ENCODE results near the gene ZNF398.

- TF ChIP-seq, protein P1, sequence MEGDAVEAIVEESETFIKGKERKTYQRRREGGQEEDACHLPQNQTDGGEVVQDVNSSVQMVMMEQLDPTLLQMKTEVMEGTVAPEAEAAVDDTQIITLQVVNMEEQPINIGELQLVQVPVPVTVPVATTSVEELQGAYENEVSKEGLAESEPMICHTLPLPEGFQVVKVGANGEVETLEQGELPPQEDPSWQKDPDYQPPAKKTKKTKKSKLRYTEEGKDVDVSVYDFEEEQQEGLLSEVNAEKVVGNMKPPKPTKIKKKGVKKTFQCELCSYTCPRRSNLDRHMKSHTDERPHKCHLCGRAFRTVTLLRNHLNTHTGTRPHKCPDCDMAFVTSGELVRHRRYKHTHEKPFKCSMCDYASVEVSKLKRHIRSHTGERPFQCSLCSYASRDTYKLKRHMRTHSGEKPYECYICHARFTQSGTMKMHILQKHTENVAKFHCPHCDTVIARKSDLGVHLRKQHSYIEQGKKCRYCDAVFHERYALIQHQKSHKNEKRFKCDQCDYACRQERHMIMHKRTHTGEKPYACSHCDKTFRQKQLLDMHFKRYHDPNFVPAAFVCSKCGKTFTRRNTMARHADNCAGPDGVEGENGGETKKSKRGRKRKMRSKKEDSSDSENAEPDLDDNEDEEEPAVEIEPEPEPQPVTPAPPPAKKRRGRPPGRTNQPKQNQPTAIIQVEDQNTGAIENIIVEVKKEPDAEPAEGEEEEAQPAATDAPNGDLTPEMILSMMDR (IDR thresholded peaks at IDR 0.05; ENCODE audit: low read depth, low read length) = no peak
- TF ChIP-seq MAX (IDR thresholded peaks at IDR 0.05; ENCODE audit: low read depth, low read length) = no peak
- TF ChIP-seq POLR2A (IDR thresholded peaks at IDR 0.05; ENCODE audit: extremely low read depth, insufficient read length) = no peak
These were observed 78.4 kb downstream of the ZNF398 start for GRCh38 chr7:149225656-149226055.

Measured in NB4 (cell line).